Measurements from ENCODE around the gene SMYD3.

- TF ChIP-seq TARDBP (IDR thresholded peaks at IDR 0.05), result no peak
- no peak for TF ChIP-seq ELF4 (IDR thresholded peaks at IDR 0.05)
- no peak for TF ChIP-seq SP1 (IDR thresholded peaks at IDR 0.05)
Observed at GRCh38 chr1:245906207-245906606, 600.9 kb downstream of the SMYD3 start.

Measured in HEK293T (cell line).